Neural progenitor cell (in vitro differentiated cells): ENCODE results near the gene ADAMTS6.

Experiments
- CTCF ChIP-seq: fragments of 200-600 bp; sonication (generic); IDR thresholded peaks from 2 replicates; pipeline ENCODE4 v1.5.1; 2017; ENCODE audit warnings: antibody characterized with exemption, mild to moderate bottlenecking
- EZH2 ChIP-seq: fragments of 200-600 bp; sonication (generic); IDR thresholded peaks from 2 replicates; pipeline ENCODE4 v1.6.1; 2017; ENCODE audit warnings: antibody characterized with exemption, mild to moderate bottlenecking, moderate library complexity

GRCh38 chr5:65395526-65396155, 86.1 kb downstream of the ADAMTS6 start:
- TF ChIP-seq CTCF, result no peak
- TF ChIP-seq EZH2, result no peak
